Measurements from ENCODE around the gene WFIKKN1.

Gene WFIKKN1

DNA sequence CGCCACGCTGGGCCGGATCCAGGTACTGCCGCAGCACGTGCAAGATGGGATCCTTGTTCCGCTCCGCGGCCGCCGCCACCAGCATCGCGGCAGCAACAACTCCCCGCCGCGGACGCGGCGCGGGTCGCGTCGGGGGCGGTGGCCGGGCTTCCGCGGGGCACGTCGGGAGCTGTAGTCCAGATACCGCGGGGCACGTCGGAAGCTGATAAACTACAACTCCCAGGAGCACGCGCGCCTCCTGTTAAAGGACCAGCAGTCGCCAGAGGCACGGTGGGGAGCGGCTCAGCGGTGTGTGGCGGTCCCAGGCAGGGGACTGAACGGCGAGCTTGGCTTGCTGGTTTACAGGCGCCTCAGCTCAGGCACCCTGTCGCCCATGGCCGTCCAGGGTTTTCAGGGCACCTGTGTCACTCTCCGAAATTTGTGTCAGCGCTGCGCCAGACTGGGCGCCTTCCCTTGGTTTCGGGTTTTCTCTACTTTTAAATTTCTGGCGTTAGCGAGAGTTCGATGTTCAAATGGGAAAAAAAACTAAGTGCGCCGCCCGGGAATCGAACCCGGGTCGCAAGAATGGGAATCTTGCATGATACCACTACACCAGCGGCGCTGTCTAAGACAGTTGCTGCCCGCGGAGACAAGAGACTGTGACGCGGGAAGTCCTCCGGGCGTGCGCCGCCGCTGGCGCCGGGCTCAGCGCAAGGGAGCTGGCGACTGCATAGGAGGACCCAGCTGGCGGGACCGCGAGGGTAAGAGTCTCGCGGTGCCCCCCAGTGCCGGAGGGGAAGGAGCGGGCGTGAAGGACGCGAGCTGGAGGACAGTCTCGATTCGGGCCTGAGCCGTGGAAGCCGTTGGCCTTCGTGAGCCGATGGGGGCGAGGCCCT lies 5.7 kb downstream of the WFIKKN1 start, which contains the start of gene METTL26:
Gene METTL26 (minus strand): TSS at position 100 of the 875 bp plus-strand sequence. CDS start 15 bp downstream, at position 85.
- peak; percentile 49 to 100 (median 96) for DNase-seq

DNA sequence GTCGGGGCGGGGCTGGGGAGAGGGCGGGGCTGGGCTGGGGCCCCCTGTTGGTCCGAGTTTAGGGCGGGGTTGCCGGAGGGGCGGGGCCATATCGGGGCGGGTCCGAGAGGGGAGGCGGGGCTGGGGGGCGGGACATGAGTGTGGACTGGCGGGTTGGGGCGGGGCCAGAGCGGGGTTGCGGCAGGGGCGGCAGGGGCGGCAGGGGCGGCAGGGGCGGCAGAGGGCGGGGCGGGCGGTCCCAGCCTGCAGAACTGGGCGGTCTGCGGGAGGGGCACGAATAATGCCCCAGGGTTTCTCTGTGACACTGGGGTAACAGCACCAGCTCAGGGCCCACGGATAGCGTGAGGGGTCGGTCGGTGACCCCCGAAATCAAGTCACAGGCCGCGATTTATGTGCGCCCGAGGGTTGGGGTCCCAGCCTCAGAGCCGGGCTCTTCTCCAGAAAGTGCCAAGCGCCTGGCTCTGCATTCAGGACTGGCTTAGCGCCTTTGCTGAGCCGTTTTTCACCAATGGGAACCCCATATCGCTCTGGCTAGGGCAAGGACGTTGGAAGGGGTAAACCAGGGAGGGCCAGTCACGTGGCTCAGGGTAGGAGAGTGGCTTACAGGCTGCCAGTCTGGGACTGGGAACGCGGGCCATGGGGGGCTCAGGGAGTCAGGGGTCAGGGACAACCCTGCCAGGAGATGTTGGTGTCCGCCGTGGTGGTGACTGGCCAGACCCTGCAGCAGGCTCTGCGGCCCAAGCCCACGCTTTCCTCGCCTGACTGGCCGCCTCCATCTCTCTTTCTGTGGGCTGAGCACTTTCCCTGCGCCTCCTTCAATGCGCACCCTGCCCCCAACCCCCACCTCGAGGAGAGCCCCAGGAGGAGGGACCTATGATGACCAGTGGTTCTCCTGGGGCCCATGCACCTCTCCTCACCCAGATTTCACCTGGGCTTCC lies 6.6 kb downstream of the WFIKKN1 start:
- DNase-seq = peak in 47 of 56 donors; percentile 29 to 99 (median 95)

DNA sequence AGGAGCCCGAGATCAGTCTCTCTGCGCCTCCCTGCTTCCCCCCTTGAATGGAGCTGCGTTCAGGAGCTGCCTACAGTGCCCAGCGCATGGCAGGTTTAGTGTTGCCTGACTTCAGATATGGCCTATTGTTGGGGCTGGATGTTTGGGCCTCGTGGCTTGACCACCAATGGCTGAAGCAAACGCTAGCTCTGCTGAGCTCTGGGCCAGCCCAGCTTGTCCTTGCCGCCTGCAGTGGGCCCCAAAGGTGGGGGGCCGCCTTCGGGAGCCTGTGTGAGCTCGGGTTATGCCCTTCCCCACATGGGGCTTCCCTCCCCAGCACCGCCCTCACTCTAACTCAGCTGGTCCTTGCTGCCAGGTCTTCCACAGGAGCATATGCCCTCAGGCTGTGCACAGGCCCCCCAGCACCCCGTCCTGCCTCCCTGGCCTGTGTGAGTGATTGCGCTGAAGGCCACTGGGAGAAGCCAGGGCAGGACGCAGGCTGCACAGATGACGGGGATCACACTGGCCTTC lies 7.3 kb downstream of the WFIKKN1 start:
- no peak for DNase-seq

DNA sequence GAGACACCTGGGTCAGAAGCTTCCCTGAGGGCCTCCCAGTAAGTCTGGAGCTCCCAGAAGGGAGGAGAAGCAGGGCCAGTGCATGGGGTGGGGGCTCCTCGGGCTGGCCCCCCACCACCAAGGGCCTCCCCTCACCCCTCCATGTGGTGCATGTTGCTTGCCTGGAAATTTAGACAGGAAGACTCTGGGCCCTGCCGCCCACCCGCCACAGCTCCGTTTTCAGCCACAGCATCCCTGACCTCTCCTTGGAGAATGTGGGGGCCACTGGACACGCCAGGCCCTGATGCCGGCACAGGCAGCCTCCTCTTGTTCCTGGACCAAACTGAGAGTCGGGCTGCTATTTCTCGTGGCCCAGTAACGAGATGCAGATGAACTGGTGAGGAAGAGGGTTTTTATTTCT lies 8.1 kb downstream of the WFIKKN1 start:
- DNase-seq = no peak

DNA sequence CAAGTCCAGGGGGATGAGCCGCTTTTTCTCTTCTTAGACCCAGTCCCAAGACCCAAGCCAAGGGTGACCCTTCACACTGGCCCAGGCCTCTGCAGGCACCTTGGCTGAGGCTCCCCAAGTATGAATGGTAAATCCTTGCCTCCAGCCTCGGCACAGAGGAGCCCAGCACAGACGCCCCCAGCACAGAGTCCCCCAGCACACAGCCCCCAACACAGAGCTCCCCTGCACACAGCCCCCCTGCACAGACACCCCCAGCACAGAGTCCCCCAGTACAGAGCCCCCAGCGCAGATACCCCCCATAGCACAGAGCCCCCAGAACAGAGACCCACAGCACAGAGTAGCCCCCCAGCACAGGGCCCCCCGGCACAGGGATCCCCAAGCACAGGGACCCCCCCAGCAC lies 9.8 kb downstream of the WFIKKN1 start:
- DNase-seq = no peak

DNA sequence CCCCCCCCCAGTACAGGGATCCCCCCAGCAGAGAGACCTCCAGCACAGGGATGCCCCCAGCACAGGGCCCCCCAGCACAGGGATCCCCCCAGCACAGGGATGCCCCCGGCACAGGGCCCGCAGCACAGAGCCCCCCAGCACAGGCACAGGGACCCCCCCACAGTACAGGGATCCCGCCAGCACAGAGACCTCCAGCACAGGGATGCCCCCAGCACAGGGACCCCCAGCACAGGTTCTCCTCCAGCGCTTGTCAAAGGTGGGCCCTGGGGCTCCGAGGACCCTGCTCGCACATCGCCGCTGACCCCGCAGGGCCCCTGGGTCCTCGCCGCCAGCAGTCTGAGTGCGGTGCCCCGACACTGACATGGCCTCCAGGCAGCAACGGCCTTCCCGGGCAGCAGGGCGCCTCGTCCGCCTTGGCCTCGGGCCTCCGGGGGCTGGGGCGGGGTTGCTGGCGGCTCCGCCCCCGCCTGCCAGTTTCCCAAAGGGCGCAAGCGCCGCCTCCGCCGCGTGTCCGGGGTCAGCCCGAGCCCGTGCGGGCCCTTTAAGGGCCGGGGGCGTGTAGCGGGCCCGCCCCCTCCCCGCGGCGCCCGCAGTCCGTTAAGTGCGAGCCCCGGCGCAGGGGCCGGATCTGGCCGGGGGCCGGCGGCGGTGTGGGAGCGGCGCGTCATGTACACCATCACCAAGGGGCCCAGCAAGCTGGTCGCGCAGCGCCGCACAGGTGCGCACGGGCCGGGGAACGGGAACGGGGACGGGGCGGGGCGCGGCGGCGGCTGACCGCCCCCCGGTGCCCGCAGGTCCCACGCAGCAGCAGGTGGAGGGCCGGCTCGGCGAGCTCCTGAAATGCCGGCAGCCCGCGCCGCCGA lies 10.8 kb downstream of the WFIKKN1 start, which contains the start of gene MCRIP2:
Gene MCRIP2 (plus strand): TSS at position 503 of the 863 bp plus-strand sequence. CDS start 164 bp downstream, at position 667.
- DNase-seq = peak in 52 of 56 donors; percentile 11 to 86 (median 63)

DNA sequence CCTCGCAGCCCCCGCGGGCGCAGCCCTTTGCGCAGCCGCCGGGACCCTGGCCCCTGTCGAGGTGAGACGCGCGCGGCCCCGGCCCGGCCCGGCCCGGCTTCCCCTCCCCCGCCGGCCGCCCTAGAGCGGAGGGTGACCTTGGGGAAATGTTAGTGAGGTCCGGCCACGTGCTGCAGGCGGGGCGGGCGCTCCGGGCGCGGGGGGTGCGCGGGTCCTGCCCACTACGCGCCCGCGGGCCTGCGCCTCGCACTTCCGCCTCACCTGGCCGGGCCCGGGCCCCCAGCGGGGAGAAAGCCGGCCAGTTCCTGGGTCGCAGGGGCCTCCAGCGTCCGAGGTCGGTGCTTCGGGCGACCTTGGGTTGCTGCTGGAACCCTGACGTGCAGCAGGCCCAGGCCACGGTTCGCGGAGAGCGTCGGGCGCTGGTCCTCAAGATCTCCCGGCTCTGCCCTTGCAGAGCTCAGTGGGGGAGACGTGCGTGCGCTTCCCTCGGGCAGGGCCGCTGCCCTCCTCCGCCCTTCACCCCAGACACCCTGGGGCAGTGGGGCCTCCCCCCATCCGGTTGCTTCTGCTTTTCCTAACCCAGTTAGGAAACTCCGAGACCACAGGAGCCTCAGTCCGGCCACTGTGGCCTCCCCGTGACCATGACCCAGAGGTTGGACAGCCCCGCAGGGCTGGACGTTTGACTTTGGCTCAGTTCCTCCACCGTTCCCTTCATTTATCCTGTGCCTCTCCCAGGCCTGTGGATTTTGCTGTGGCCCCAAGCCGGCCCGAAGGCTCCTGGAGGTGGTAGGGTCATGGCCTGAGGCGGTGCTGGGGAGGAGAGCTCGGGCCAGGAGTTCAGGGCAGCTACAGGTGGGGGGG lies 11.6 kb downstream of the WFIKKN1 start:
- peak in 22 of 56 donors; percentile 12 to 60 (median 29) for DNase-seq

DNA sequence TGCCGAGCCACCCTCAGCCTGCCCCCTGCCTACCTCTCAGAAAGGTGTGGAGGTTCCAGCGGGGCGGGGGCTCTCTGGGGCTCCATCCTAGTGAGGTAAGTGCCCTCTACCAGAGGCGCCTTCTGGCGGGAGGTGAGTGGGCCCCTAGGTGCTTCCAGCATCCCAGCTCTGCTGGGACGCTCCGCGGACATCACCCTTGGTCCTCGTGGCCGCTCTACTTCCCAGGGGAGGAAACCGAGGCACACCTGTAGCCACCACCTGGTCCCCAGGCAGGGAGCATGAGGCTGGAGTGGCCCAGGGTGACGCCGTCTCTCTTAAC lies 12.2 kb downstream of the WFIKKN1 start:
- no peak for DNase-seq

DNA sequence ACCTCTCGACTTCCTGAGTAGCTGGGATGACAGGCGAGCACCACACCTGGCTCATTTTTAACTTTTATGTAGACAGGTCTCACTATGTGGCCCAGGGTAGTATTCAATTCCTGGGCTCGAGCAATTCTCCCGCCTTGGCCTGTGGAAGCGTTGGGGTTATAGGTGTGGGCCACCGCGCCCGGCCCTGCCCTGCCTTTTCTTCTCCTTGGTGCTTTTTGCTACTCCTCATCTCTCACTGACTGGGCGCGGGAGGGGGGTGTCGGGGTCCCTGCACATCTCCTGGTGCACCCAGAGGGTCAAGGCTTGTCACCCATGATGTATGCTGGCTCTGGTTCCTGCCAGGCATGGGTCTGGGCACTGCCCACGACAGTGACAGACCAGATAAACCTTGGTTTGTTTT lies 13.8 kb downstream of the WFIKKN1 start:
- DNase-seq = no peak

DNA sequence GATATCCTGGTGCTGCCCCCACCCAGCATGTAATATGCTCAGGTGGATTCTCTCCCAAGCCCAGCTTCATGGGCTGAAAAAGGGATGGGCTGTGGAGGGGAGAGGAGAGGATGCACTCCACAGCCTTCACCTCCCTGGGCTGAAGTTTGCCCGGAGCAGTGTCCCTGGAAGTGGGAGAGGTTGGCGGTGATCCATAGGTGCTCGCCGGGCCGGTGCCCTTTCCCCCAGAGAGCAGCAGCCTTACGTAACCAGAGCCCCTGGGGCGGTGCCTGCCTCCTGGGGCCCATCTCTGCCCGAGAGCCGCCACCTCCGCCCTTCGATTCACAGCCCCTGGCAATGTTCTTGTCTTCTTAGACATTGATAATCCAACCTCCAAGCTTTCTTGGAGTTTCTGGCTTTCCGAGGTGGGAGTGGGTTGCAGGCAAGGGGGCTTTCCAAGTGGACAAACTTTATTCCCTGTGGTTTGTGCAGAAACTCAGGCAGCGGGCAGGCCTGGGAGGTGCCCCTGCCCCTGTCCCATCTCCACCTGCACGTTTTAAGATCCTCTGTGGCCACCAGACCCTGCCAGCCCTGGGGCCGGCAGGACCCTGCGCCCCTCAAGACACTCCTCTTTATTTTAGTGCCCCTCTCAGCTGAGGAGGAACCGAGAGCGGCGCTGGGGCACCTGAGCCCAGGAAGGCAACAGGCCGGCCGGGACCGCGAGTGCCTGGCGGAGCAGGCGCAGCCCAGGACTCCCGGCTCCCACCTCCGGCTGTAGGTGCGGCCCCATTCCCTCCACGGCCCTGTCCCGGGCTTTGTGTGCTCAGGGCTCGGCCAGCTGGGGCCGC lies 15.3 kb downstream of the WFIKKN1 start:
- no peak for DNase-seq

DNA sequence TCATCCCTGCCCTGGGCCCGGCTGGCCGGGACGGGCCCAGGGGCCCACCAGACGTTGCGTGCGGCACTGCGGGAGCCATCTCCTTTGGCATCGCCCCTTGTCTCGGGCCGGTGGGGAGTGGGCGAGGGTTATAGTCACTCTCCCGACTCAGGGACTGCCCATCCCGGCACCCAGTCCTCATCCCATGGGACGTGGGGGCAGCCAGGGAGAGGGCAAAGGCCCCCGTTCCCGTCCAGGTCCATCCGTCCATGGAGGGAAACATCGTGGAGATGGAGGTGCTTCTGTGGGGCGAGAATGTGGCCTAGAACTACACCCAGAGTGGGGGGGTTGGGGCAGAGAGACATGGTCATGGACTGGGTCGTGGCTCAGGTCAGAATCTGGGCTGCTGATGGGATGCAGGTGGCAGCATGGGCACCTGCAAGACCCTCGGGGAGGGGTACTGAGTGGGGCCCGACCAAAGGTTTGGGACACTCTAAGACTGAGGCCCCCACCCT lies 15.9 kb downstream of the WFIKKN1 start:
- no peak for DNase-seq

DNA sequence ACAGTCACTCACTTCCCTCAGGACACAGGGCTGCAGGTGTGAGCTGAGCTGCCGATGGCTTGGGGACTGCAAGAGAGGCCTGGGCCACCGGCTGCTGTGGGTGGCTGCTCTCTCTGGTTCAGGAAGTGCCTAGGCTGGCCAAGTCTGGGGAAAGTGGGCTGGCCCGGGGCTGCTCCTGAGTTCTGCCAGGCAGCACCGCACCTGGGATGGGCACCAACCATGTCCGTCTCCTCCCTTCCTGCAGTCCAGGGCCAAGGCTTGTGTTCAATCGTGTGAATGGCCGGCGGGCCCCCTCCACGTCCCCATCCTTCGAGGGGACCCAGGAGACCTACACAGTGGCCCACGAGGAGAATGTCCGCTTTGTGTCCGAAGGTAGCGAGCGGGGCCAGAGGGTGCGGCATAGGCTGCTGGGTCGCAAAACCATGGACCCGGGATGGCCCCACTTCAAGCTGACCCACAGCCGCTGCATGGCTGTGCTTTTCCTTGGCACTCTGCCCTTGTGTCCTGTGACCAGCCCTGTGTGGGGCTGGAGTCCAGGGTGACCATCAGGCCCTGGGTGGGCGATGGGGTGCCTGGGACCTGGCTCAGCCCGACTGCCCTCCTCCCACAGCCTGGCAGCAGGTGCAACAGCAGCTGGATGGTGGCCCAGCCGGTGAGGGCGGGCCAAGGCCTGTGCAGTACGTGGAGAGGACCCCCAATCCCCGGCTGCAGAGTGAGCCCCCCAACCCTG lies 16.6 kb downstream of the WFIKKN1 start:
- peak in 2 of 56 donors; percentile 11 to 14 for DNase-seq

DNA sequence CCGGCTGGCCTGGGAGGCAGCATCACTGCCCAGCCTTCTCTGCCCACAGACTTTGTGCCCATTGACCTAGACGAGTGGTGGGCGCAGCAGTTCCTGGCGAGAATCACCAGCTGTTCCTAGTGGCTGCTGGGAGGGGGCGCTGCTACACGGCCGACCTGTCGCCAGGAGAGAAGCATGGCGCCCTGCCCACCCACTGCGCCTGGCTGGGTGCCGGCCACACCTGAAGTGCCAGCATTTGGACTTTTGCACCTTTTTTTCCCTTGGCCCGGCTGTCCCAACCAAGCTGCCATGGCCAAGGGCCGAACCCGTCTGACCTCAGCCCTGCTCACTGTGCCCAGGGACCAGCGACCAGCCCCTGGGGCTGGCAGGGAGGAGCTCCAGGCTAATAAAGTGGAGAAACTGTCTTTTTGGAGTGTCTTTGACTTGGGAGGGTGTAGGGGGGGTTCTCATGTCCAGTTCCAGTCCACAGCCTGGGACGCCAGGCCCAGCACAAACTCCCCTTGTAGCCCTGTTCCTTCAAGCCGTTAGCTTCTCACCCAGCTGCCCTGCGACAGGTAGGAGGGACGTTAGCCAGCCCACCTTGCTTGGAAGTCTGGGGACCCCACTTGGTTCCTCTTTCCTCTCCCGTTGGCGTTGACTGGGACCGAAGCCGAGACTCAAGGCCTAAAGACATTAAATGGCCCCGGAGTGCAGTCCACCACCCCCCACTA lies 17.4 kb downstream of the WFIKKN1 start:
- DNase-seq = peak in 5 of 56 donors; percentile 3 to 43 (median 13)

DNA sequence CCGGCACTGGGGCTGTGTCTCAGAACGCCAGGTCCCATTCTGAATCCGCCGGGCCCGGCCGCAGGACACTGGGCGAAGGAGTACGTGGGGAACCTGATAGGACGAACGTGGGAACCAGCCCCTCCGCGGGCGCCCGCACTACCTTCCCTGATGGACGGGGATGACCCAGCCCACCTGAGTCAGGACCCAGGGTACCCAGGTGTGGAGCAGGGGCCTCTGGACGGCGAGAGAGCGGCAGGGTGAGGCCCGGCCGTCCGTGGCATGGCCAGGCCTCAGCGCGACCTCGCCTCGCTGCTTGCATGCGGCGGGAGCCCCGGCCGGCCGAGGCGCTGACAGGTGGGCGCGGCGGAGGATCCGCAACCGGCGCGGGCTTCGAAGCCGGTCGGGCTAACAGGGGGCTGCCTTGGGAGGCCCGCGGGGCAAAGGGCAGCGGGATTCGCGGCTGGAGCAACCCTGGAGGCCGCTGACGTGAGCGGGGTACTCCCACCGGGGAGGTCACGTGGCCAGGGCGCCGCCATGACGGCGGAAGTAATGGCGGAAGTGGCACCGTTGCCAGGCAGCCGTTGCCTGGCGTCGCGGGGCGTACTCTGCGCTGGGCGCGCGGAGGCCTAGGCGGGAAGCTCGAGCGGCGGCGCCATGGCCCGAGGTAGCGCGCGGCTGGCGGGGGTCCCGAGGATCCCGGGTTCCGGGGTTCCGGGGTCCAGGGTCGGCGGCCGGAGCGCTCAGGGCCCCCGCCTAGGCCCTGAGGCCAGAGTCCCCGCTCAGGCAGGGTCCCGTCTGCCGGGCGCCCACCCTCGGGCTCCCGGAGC lies 18.2 kb downstream of the WFIKKN1 start, which contains the start of gene WDR90:
Gene WDR90 (plus strand): TSS at position 585 of the 809 bp plus-strand sequence. CDS start 52 bp downstream, at position 637.
- peak; percentile 39 to 97 (median 88) for DNase-seq

DNA sequence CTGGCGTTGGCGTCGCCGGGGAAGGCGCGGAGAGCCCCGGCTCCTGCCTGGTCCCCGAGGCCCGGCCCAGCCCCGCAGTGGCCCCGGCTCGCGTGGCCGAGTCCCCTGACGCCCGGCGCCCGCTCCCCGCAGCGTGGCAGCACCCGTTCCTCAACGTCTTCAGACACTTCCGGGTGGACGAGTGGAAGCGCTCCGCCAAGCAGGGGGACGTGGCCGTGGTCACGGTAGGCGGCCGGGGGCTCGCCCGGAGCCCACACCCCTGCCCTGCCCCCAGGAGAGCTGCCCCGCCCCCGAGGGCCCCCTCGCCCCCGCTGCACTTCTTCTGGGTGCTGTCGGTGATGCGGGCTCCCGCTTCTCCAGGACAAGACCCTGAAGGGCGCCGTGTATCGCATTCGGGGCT lies 18.8 kb downstream of the WFIKKN1 start:
- no peak for DNase-seq

DNA sequence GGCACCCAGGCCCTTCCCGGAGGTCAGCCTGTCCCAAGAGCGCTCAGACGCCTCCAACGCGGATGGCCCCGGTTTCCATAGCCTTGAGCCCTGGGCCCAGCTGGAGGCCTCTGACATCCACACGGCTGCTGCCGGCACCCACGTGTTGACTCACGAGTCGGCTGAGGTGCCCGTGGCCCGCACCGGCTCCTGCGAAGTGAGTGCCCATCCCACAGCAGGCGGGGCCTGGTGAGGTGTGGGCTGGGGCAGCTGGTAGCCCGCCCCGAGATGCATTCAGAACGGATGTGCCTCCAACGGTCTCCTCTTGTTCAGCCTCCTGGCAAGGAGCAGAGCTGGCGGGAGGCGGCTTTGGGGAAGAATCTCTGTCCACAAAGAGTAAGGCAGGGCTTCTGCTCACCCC lies 21.1 kb downstream of the WFIKKN1 start:
- DNase-seq = no peak

Data from nucleus accumbens (tissue), 56 donors.